Chondrocyte (in vitro differentiated cells): ENCODE results near the gene UBL3. TPM values are rescaled to one million over a fixed set of nuclear protein-coding genes. Genes with fewer than 3 reads are reported as not detected.

Experiments
- DNase-seq: peaks from one replicate; pipeline ENCODE4 v3.0.0; 2021; ENCODE audit warnings: mixed read lengths, low spot score
- H3K27ac Mint-ChIP-seq: one replicate; pipeline ENCODE4 v1.8.0; 2021; ENCODE audit warnings: mild to moderate bottlenecking, moderate library complexity, mixed read lengths; ENCODE audit not compliant: unreplicated experiment
- H3K27me3 Mint-ChIP-seq: 2 replicates; pipeline ENCODE4 v1.8.0; 2021; ENCODE audit warnings: low read depth, mixed read lengths
- H3K36me3 Mint-ChIP-seq: 2 replicates; pipeline ENCODE4 v1.8.0; 2021; ENCODE audit warnings: low read depth, mixed read lengths
- H3K4me1 Mint-ChIP-seq: 2 replicates; pipeline ENCODE4 v1.8.0; 2021; ENCODE audit warnings: low read depth, mild to moderate bottlenecking, mixed read lengths
- H3K4me3 Mint-ChIP-seq: one replicate; pipeline ENCODE4 v1.8.0; 2021; ENCODE audit warnings: mild to moderate bottlenecking, moderate library complexity, mixed read lengths; ENCODE audit not compliant: unreplicated experiment
- H3K9me3 Mint-ChIP-seq: 2 replicates; pipeline ENCODE4 v1.8.0; 2021; ENCODE audit warnings: low read depth, mixed read lengths
- CTCF ChIP-seq: fragments of 200-600 bp; sonication (generic); IDR thresholded peaks from 2 replicates; pipeline ENCODE4 v1.5.0; 2021; ENCODE audit warnings: antibody characterized with exemption, mild to moderate bottlenecking, moderate library complexity
- total RNA-seq: library from RNA; stranded (reverse); gene quantifications from 3 replicates; pipeline ENCODE4 v1.2.1, GENCODE V29; 2021

UBL3 gene
- total RNA-seq, 1 donor from 2014 or later = 21.3 TPM

GRCh38 chr13:29763436-29764180, 86.8 kb downstream of the UBL3 start:
- Mint-ChIP-seq H3K27ac (no peak overlapping the region), H3K4me1 (peaks cover 8% of the 10 kb centered on the region), H3K36me3 (peaks cover 7% of the 10 kb centered on the region), H3K4me3 (no peak overlapping the region), H3K9me3 (peaks cover 15% of the 10 kb centered on the region), H3K27me3 (no peaks in the 10 kb centered on the region)
- DNase-seq = no peak
- TF ChIP-seq CTCF = no peak

- Mint-ChIP-seq H3K27me3 (no peaks in the 10 kb centered on the region), H3K4me3 (no peak overlapping the region), H3K9me3 (peaks cover 15% of the 10 kb centered on the region), H3K36me3 (peaks cover 3% of the 10 kb centered on the region), H3K27ac (no peak overlapping the region), H3K4me1 (peaks cover 14% of the 10 kb centered on the region)
- DNase-seq = no peak
- TF ChIP-seq CTCF = no peak
Measured at GRCh38 chr13:29761815-29762214, 88.6 kb downstream of the UBL3 start.

- Mint-ChIP-seq H3K27ac (no peak overlapping the region), H3K9me3 (peaks cover 15% of the 10 kb centered on the region), H3K27me3 (no peaks in the 10 kb centered on the region), H3K36me3 (peaks cover 1% of the 10 kb centered on the region), H3K4me3 (no peak overlapping the region), H3K4me1 (peaks cover 21% of the 10 kb centered on the region)
- TF ChIP-seq CTCF = no peak
- no peak for DNase-seq
Measured at GRCh38 chr13:29761160-29761559, 89.3 kb downstream of the UBL3 start.

- Mint-ChIP-seq H3K4me3 (no peak overlapping the region), H3K27ac (no peak overlapping the region), H3K27me3 (no peaks in the 10 kb centered on the region), H3K36me3 (peaks cover 1% of the 10 kb centered on the region), H3K9me3 (peaks cover 15% of the 10 kb centered on the region), H3K4me1 (peaks cover 24% of the 10 kb centered on the region)
- DNase-seq = no peak
- no peak for TF ChIP-seq CTCF
Measured at GRCh38 chr13:29760544-29760943, 89.9 kb downstream of the UBL3 start.

GRCh38 chr13:29758531-29759114, 91.8 kb downstream of the UBL3 start:
- no peak overlapping the region for H3K4me3 Mint-ChIP-seq
- H3K36me3 Mint-ChIP-seq = peaks cover 1% of the 10 kb centered on the region
- H3K9me3 Mint-ChIP-seq = peaks cover 15% of the 10 kb centered on the region
- H3K27me3 Mint-ChIP-seq = no peaks in the 10 kb centered on the region
- peaks cover 29% of the 10 kb centered on the region for H3K4me1 Mint-ChIP-seq
- H3K27ac Mint-ChIP-seq = no peak overlapping the region
- TF ChIP-seq CTCF = no peak
- no peak for DNase-seq
